ENCODE measurements around the gene GLT8D2.

The GLT8D2 gene

GRCh38 chr12:104000807-104001434, 49.1 kb downstream of the GLT8D2 start:
- DNase-seq (ENCODE audit: low read depth), result no peak

- no peak for DNase-seq (ENCODE audit: low read depth)
These were observed 51.0 kb downstream of the GLT8D2 start for GRCh38 chr12:103998976-103999375.

GRCh38 chr12:103997286-103997900, 52.6 kb downstream of the GLT8D2 start:
- DNase-seq (ENCODE audit: low read depth), result no peak

GRCh38 chr12:103996595-103996994, 53.4 kb downstream of the GLT8D2 start:
- DNase-seq (ENCODE audit: low read depth), result no peak

- DNase-seq (ENCODE audit: low read depth), result no peak
These were observed 55.8 kb downstream of the GLT8D2 start for GRCh38 chr12:103994235-103994634.

GRCh38 chr12:103986829-103987228, 63.2 kb downstream of the GLT8D2 start:
- DNase-seq (ENCODE audit: low read depth), result no peak

- DNase-seq (ENCODE audit: low read depth), result no peak
These were observed 71.5 kb downstream of the GLT8D2 start for GRCh38 chr12:103978384-103978982.

- no peak for DNase-seq (ENCODE audit: low read depth)
These were observed 74.6 kb downstream of the GLT8D2 start for GRCh38 chr12:103975368-103975767.

GRCh38 chr12:103973909-103974308, 76.1 kb downstream of the GLT8D2 start:
- no peak for DNase-seq (ENCODE audit: low read depth)

GRCh38 chr12:103969391-103969790, 80.6 kb downstream of the GLT8D2 start:
- no peak for DNase-seq (ENCODE audit: low read depth)

- DNase-seq (ENCODE audit: low read depth), result no peak
These were observed 83.3 kb downstream of the GLT8D2 start for GRCh38 chr12:103966736-103967135.

GRCh38 chr12:103965590-103966504, 84.1 kb downstream of the GLT8D2 start, which contains the start of gene TDG:
Gene TDG, plus strand, starts transcription at chr12:103965872. Its CDS starts 166 bp downstream, at chr12:103966038.
- DNase-seq (ENCODE audit: low read depth), result peak; percentile 93

GRCh38 chr12:103965255-103965589, 84.8 kb downstream of the GLT8D2 start:
- no peak for DNase-seq (ENCODE audit: low read depth)

GRCh38 chr12:103964805-103965204, 85.2 kb downstream of the GLT8D2 start:
- no peak for DNase-seq (ENCODE audit: low read depth)

- no peak for DNase-seq (ENCODE audit: low read depth)
These were observed 87.5 kb downstream of the GLT8D2 start for GRCh38 chr12:103962493-103962892.

GRCh38 chr12:103960616-103961227, 89.3 kb downstream of the GLT8D2 start:
- no peak for DNase-seq (ENCODE audit: low read depth)

- DNase-seq (ENCODE audit: low read depth), result no peak
These were observed 91.4 kb downstream of the GLT8D2 start for GRCh38 chr12:103958621-103959020.

- DNase-seq (ENCODE audit: low read depth), result no peak
These were observed 92.1 kb downstream of the GLT8D2 start for GRCh38 chr12:103957865-103958388.

- DNase-seq (ENCODE audit: low read depth), result no peak
These were observed 93.4 kb downstream of the GLT8D2 start for GRCh38 chr12:103956509-103957027.

GRCh38 chr12:103955811-103956508, 94.0 kb downstream of the GLT8D2 start:
- no peak for DNase-seq (ENCODE audit: low read depth)

GRCh38 chr12:103952497-103952896, 97.5 kb downstream of the GLT8D2 start:
- no peak for DNase-seq (ENCODE audit: low read depth)

All from stimulated activated CD8-positive, alpha-beta memory T cell treated with anti-CD3 and anti-CD28 coated beads, Interleukin-12 subunit alpha, Interleukin-12 subunit beta, amount 100 ng/mL, for 4 hours (primary cell).